Right hindlimb (tissue), 1 donor: ENCODE results near the gene CBL.

Experiments used
- DNase-seq: peaks from one replicate; pipeline ENCODE4 v3.0.0-alpha.2; 2018

CBL gene

DNA sequence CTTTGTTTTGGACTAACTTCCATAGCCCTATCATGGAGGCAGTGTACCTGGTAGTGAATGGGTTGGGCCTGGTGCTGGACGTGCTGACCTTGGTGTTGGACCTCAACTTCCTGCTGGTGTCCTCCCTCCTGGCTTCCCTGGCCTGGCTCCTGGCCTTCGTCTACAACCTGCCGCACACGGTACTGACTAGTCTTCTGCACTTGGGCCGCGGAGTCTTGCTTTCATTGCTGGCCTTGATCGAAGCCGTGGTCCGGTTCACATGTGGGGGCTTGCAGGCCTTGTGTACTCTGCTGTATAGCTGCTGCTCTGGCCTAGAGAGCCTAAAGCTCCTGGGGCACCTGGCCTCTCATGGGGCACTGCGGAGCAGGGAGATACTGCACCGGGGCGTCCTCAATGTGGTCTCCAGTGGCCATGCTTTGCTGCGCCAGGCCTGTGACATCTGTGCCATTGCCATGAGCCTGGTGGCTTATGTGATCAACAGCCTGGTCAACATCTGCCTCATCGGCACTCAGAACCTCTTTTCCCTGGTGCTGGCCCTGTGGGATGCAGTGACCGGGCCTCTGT lies 129.0 kb downstream of the CBL start:
- peak; percentile 16 for DNase-seq

DNA sequence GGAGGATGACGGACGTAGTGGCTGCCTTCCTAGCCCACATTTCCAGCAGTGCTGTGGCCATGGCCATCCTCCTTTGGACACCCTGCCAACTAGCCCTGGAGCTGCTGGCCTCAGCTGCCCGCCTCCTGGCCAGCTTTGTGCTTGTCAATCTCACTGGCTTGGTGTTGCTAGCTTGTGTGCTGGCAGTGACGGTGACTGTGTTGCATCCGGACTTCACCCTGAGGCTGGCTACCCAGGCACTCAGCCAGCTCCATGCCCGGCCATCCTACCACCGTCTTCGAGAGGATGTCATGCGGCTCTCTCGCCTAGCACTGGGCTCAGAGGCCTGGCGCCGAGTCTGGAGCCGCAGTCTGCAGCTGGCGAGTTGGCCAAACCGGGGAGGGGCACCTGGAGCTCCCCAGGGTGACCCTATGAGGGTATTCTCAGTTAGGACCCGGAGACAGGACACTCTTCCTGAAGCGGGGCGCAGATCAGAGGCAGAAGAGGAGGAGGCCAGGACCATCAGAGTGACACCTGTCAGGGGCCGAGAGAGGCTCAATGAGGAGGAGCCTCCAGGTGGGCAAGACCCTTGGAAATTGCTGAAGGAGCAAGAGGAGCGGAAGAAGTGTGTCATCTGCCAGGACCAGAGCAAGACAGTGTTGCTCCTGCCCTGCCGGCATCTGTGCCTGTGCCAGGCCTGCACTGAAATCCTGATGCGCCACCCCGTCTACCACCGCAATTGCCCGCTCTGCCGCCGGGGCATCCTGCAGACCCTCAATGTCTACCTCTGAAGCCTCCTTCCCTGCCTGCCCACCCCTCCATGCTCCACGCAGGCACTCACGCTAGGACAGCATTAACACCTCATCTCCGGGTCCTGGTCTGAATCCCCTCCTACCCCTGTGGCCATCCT lies 129.8 kb downstream of the CBL start:
- peak; percentile 27 for DNase-seq

GRCh38 chr11:119336744-119337469 lies 130.8 kb downstream of the CBL start:
- DNase-seq: no peak

DNA sequence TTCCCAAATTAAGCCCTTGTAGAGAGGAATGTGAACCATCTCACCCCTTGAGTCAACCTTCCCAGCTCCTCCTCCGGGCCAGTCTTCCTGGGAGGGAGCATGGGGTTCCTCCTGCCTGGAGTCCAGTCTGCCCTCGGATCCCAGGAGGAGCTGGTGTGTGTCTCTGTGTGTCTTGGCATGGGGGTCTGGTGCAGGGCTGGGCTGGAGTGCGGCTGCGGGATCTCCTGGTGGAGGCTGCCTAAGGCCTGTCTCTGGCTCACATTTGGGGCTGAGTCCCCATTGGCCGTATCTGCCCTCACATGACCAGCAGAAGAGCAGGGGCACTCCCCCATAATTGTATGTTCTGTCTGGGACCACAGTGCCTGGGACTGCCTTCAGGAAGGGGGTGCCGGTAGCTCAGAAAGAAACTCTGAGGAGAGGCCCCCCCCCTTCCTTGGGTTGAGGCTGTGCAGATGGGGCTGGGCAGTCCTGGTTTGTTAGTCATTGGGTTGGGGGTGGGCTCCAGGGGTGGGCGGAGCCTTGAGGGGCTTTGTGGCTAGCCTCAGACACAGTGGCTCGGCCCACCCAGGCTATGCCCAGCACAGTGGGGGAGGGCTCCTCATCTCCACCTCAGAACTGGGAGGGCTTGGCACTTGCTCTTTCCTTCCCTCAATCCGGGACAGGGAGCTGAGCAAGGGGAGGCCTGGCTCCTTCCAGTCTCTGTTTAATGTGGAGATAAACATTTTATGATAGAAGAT lies 131.6 kb downstream of the CBL start:
- DNase-seq: peak; percentile 84

GRCh38 chr11:119338318-119338890 lies 132.3 kb downstream of the CBL start:
- DNase-seq: peak; percentile 88

- peak; percentile 41 for DNase-seq
Measured at GRCh38 chr11:119338965-119339588, 132.9 kb downstream of the CBL start.

DNA sequence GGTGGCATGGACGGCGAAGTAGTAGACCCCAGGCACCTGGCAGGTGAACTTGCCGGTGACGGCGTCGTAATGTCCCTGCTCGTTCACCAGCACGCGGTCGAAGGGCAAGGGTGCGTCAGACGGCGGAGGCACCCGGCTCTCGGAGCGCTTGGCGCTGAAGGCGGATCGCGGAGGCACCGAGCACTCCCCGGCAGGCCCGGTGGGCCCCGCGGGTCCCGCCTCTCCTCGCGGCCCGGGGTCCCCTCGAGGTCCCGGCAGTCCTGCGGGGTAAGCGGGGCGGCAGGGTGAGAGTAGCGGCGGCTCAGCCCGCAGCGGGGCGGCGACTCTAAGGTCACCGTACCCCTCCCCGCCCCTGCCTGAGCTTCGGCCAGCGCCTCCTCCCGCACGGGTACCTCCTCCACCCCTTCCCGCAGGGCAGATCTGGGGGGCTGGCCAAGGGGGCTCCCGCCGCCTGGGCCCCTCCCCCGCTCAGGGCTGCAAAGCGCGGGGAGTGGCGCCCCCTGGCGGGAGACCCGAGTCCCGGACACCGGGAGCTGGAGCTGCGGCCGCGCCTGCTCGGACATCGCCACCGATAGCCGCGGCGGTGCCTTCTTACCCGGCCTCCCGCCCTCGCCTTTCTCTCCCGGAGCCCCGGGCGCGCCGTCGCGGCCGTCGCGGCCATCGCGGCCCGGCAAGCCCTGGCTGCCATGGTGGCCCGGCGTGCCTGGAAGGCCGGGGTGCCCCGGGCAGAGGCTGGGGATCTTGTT lies 133.6 kb downstream of the CBL start:
- DNase-seq: peak; percentile 84

DNA sequence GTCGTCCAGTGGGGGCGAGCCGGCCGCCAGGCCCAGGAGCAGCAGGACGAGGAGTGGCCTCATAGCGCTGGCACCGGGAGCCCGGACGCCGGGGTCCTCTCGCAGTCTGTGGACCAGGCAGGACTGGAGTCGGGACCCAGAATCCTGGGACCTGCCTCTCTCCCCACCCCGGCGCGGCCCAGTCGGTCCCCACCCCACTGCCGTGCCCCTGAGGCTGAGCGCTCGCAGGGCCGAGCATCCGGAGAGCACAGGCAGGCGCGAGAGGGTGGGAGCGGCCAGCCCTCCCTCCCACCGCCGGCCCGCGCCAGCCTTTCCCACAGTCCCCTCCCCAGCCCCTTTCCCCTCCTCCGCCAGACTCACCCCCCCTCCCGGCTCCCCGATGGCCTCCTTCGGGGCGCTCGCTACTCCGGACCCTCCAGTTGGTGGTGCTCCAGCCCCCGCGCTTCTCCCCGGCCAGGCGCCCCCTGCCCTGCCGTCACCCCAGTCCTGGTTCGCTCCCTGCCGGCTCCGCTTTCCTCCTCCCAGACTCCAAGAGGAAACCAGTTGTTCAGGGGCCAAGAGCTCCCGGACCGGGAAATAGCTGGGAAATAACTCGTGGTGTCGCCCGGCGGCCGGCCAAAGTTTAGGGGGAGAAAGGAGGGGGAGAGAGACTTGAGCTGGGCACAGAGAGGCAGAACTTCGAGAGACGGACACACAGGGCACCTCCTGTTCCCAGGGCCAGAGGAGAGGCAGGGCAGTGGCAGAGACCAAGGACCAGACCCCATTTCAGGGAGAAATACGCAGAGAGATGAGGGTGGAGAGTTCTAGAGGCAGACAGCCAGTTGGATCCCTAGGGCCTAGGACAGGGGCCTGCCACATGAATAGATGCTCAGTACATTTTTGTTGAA lies 134.4 kb downstream of the CBL start, which contains the start of gene C1QTNF5:
Gene C1QTNF5, minus strand, starts transcription at position 549 of the 887 bp plus-strand sequence. Its CDS starts 486 bp downstream, at position 63.
- DNase-seq: peak; percentile 95

GRCh38 chr11:119341222-119342022 lies 135.3 kb downstream of the CBL start:
- peak; percentile 35 for DNase-seq

DNA sequence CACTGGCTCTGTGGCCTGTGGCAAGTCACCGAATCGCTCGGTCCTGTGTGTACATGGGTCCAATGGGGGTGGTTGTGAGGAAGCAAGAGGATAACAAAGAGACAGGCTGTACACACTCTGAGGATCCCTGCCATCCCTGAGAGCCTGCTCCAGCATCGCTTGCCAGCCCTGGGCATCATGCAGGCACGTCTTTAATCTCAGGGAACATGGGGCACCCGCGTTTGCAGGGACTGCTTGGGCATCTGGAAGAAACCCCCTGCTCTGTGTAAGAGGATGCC lies 135.8 kb downstream of the CBL start:
- peak; percentile 16 for DNase-seq

DNA sequence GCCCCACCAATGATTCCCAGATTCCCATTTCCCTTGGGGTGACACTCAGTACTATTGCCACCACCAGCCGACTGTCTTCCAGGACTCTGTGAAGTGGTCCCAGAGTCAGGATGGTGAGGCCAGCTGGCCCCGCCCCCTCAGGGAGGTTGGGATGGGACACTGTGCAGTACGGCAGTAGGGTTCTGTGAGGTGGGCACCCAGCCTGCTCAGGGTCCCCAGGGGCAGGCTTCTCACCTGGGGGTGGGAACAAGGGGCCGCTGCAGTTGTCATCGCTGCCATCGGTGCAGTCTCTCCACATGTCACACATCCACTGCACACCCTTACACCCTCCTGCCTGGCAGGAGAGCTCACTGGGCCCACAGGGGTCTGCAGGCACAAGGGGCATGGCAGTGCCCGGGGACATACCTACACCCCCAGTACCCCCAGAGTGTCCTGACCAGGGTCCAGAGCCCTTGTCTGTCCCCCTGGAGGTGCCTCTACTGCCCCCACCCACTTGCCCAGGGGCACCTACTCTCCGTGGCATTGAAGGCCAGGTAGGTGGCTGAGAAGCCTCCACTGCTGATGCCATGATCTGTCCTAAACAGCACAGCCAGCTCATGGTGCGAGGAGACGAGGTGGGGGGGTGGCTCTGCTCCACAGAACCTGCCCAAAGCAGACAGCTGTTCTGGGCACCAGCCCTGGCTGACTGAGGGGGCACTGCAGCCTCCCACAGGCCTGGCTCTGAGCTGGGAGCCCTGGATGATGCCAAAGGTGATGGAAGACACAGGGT lies 136.4 kb downstream of the CBL start:
- DNase-seq: peak; percentile 27

- peak; percentile 15 for DNase-seq
Measured at GRCh38 chr11:119343726-119344125, 137.6 kb downstream of the CBL start.

DNA sequence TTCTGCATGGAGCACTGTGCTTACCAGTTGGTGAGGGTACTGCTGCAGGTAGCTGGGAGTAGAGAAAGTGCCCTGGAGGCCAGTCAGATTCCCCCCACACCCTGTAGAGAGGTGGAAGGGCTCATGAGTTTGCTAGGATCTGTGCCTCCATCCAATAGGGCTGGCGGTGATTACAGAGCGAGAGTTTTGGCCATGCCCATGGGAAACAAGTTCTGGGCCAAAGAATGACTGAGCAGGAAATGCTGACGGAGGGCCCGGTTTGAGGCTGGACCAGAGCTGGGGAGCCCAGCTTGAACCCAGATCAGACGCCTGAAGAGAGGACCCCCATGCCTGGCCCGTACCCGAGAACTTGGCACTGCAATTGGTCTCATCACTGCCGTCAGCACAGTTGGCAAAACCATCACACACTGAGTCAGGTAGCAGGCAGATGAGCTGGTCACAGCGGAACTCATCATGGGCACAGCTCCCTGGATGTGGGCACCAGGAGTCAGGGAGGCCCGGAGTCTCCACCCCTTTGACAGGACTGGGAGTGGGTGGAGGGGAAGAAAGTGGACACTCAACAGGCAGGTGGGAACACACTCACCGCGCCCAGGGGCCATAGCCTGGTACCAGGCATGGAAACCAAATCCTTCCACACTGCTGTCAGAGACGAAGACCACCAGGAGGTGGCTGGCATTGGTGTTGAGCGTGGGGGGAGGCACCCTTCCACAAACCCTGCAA lies 138.3 kb downstream of the CBL start:
- DNase-seq: peak; percentile 20

- DNase-seq: peak; percentile 14
Measured at GRCh38 chr11:119345685-119346084, 139.5 kb downstream of the CBL start.

DNA sequence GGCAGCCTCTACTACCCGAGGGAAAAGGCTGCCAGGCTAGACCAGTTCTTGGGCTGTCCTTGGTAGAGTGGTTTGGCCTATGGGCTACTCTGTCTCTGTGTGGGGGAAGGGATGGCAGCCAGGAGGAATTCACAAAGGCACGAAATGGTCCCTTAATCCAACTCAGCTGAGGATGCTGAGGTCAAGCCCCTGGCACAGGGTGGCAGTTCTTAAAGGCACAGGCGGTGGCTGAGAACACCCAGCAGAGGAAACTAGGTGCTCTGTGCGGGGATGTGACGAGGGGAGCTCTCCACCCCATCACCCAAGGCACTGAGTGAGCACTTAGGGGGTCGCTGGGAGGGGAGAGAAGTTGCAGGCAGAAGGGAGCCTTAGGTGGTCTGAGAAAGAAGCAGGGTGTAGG lies 140.5 kb downstream of the CBL start, which contains the start of gene MFRP:
Gene MFRP, minus strand, starts transcription at position 101 of the 400 bp plus-strand sequence. CDS start 192 bp downstream, outside the sequence.
- no peak for DNase-seq

DNA sequence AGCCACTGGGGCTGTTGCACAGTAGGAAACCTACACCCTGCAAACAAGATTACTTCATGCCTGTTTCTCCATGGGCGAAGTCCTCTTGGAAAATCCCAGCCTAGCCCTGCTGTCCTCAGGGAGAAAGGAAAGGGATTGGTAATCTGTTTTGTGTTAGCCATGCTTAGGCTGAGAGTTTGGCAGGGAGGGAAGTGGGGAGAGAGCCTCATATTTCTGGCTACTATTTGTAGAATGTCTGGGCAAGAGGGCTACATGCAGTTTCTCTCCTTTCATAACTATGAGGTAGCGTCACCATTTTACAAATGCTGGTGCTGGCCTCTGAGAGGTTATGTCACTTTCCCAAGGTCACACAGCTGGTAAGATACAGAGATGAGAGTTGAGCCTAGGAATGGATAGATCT lies 141.1 kb downstream of the CBL start:
- peak; percentile 18 for DNase-seq

DNA sequence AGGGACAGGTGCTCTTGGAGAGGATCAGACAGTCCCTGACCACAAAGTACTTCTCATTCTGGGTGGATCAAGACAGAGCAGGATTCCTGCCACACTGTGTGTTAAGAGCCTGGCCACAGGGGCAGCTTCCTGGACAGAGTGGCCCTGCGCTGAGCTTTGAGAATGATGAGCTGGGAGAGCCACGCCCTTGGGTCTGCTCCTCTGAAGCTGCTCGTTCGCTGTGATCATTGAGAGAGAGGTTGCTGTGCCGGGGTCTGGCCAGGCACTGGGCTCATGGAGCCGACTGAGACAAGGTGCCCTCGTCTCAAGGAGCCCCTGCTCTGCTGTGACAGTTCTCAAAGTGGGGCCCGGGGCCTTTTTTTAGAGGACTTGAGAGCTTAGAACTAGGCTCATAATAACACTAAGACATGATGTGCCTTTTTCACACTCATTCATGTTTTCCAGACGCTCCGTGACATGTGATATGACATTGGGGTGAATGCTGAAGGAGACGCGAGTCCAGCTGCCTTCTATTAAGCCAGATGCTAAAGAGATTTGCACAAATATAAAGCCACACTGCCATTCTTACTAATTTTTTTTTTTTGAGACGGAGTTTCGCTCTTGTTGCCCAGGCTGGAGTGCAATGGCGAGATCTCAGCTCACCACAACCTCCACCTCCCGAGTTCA lies 141.9 kb downstream of the CBL start:
- peak; percentile 39 for DNase-seq
